ENCODE results near the gene SHKBP1. TPM values are rescaled to one million over a fixed set of nuclear protein-coding genes. Genes with fewer than 3 reads are reported as not detected.

Gene SHKBP1
- total RNA-seq, 1 experiment from 2014 or later = 25.7 TPM

- no peak for DNase-seq (ENCODE audit: extremely low read depth, low read depth)
Observed at GRCh38 chr19:40599331-40599901, 22.7 kb downstream of the SHKBP1 start.

GRCh38 chr19:40599902-40600569, 23.4 kb downstream of the SHKBP1 start:
- DNase-seq (ENCODE audit: extremely low read depth, low read depth) = no peak

- DNase-seq (ENCODE audit: extremely low read depth, low read depth) = no peak
Observed at GRCh38 chr19:40600570-40601133, 24.0 kb downstream of the SHKBP1 start.

GRCh38 chr19:40601134-40601974, 24.7 kb downstream of the SHKBP1 start, which contains the start of gene LTBP4:
Gene LTBP4, plus strand, starts transcription at chr19:40601369. Its CDS starts 19 bp downstream, at chr19:40601388.
- no peak for DNase-seq (ENCODE audit: extremely low read depth, low read depth)

- DNase-seq (ENCODE audit: extremely low read depth, low read depth) = no peak
Observed at GRCh38 chr19:40603071-40603388, 26.4 kb downstream of the SHKBP1 start.

- DNase-seq (ENCODE audit: extremely low read depth, low read depth) = peak; percentile 96
Observed at GRCh38 chr19:40603389-40604170, 26.9 kb downstream of the SHKBP1 start.

GRCh38 chr19:40604171-40604646, 27.5 kb downstream of the SHKBP1 start:
- no peak for DNase-seq (ENCODE audit: extremely low read depth, low read depth)

GRCh38 chr19:40604647-40605215, 28.1 kb downstream of the SHKBP1 start:
- DNase-seq (ENCODE audit: extremely low read depth, low read depth) = no peak

- peak; percentile 65 for DNase-seq (ENCODE audit: extremely low read depth, low read depth)
Observed at GRCh38 chr19:40605216-40605971, 28.7 kb downstream of the SHKBP1 start.

- DNase-seq (ENCODE audit: extremely low read depth, low read depth) = no peak
Observed at GRCh38 chr19:40607311-40608239, 30.9 kb downstream of the SHKBP1 start.

GRCh38 chr19:40608240-40608621, 31.6 kb downstream of the SHKBP1 start:
- no peak for DNase-seq (ENCODE audit: extremely low read depth, low read depth)

GRCh38 chr19:40608957-40609356, 32.3 kb downstream of the SHKBP1 start:
- DNase-seq (ENCODE audit: extremely low read depth, low read depth) = no peak

- peak; percentile 89 for DNase-seq (ENCODE audit: extremely low read depth, low read depth)
Observed at GRCh38 chr19:40609561-40610395, 33.1 kb downstream of the SHKBP1 start.

- no peak for DNase-seq (ENCODE audit: extremely low read depth, low read depth)
Observed at GRCh38 chr19:40610396-40611064, 33.9 kb downstream of the SHKBP1 start.

- no peak for DNase-seq (ENCODE audit: extremely low read depth, low read depth)
Observed at GRCh38 chr19:40611096-40611495, 34.4 kb downstream of the SHKBP1 start.

GRCh38 chr19:40611900-40612698, 35.4 kb downstream of the SHKBP1 start:
- no peak for DNase-seq (ENCODE audit: extremely low read depth, low read depth)
